Stimulated activated CD4-positive, alpha-beta T cell treated with anti-CD3 and anti-CD28 coated beads, Interleukin-4, amount 100 ng/mL, for 4 hours (primary cell): ENCODE measurements around the gene CCDC69.
A peak's percentile ranks its signal among the peaks of the same experiment; 100 is the strongest.
"Not testable (repeated sequence)": the region's sequence is repeated elsewhere in the genome, so short reads cannot be mapped to it uniquely, and the experiment has no call there.

ENCODE experiments used
- DNase-seq, 2 experiments: peaks; one replicate each; pipeline ENCODE4 v3.0.0-alpha.2; 2020

The CCDC69 gene

DNA sequence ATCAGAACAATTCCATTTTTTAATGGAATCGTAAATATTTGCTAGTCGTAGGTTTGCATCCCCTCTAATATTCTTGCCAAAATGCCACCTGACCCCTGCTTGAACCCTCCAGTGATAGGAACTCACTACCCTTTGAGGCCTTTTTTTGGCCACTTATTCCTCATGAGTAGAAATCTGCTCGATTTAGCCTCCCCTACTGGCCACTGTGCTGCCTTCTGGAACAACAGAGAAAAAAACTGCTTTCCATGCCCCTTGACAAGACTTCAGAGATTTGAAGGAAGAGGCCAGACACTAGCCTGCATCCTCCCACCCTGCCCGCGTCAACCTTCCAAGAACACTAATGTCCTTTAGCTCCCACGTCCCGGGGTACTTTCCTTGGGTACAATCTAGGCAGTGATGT lies 4.1 kb downstream of the CCDC69 start:
- no peak for DNase-seq

- DNase-seq = no peak
Observed at GRCh38 chr5:151219138-151219537, 4.8 kb downstream of the CCDC69 start.

DNA sequence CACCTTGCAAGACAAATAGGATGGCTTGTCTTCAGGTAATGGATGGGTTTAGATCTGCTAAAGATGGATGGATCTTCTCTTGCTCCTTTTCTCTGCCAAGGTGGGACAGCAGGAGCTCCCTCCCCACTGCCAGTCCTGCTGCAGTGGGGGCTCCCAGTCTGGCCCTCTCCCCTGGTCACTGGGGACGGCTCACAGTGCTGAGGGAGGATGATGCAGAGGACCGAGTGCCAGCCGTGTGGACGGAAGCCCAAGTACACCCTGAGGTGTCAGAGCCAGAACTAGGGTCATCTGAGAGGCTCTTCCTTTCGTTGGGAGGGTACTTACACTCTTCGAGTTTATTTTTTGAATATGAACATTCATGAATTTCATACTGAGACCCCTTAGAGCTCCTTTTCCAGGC lies 5.7 kb downstream of the CCDC69 start:
- no peak for DNase-seq

GRCh38 chr5:151216781-151217180 lies 7.1 kb downstream of the CCDC69 start:
- no peak for DNase-seq

DNA sequence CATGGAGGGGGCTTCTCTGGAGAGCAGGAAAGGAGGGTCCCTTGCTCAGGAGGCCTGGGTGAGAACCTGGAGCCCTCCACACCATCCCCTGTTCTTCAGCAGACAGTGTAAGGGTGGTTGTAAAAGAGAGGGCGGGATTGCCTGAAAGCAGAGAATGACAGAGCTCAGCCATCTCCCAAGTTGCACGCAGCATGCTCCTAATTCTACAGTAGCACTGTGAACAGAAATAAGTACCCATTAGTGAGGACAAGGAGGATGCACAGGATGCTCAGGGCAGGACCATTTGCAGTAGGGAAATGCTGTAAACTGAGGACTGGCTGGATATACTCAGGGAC lies 8.4 kb downstream of the CCDC69 start:
- no peak for DNase-seq

DNA sequence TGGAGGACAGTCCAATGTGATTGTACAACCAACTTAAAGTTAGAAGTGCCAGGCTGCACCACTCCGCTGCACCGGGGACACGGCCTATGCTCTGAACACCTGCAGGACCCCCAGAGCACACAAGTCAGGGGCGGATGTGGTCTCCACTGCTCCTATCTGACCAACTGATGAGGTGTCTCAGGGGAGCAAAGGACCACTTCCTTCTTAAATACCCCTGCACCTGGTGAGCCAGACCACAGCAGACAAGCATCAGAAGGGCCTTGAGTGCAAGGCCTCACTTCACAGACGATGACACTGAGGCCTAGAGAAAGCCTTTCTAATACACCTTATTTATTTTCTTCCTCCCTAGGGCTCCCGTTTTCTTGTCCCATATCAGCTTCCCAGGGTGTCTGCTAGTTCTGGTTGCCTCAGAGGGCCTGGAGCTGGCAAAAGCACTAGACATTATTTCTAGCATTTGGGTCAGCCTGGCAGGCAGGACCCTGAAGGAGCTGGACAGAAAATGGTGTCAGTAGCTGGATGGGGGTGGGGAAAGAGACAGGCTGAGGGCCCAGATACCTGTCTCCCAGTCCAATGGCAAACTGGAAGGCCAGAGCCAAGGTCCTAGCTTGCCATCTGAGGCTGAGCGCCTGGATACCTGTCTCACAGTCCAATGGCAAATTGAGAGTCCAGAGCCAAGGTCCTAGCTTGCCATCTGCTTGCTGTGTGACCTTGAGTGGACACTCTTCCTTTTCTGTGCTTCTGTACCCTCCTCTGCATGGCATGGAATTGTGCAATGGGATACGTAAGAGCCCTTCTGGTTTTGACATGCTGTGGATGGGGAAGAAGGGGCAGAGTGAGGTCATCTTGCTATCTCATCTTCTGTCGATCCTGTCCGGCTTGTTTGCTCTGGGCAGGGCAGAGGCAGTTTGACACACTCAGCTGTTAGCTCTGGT lies 9.0 kb downstream of the CCDC69 start:
- DNase-seq = no peak

GRCh38 chr5:151213803-151214613 lies 9.9 kb downstream of the CCDC69 start:
- peak; percentile 69 to 76 for DNase-seq

DNA sequence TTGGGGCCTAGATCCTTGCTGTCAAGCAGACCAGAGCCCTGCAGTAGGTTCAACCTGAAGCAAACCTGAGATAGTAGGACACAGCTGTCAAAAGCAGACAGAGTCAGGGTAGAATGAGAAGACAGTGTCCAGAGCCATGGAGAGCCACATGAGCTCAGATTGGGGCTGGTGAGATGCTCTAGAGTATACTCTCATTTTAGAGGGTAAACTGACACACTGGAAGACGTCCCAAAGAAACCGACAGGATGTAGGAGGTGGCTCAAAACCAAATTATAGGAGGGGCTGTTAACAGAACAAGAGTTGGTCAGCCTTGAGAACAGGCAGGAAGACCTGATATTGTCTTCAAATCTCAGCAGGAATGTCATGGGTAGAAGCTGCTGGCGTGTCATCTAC lies 11.5 kb downstream of the CCDC69 start:
- no peak for DNase-seq

DNA sequence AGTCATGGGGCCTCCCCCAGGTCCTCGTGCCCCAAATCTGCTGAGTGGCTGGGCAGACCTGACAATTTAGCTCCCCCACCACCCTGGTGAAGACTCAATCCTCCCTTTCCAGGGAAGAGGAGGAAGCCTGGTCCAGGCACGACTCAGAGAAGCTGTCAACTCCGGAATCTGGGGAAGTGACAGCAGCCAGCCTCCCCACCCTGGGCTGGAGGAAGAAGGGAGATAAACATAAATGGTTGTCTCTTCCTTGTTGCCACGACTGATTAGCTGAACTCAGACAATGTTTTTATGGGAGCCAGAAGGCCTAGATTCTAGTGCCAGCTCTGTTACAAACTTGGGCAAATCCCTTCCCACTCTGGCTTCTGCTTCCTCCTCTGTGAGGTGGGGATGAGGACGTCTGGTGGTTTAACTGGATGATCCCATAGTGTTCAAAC lies 15.4 kb downstream of the CCDC69 start:
- DNase-seq = no peak

DNA sequence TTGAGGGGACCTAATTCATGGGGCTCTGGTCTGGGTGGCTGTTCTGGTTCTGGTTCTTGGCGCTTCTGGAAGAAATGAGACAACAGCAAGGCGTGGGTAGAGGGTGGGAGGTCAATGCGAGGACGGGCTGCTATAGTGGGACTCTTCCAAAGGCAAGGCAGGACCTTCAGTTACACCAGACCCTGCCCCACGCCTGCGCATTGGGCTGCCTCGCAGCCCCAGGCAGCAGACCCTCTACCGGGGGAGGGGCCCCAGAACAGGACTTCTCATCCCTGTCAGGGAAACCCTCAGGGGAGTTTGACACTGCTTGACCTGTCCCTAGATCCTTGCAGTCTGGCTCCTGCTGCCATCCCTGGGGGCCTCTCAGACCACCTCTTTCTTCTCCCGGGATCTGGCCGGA lies 18.5 kb downstream of the CCDC69 start:
- DNase-seq = no peak

DNA sequence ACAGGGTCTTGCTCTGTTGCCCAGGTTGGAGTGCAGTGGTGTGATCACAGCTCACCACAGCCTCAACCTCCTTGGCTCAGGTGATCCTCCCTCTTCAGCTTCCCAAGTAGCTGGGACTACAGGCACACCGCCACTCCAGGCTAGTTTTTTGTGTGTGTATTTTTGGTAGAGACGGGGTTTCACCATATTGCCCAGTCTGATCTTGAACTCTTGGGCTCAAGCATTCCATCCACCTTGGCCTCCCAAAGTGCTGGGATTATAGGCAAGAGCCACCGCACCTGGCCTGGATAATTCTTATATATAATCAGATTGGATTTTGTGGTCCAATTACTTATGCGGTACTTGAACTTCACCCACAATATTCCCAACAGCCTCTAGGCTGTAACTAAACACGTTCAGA lies 19.8 kb downstream of the CCDC69 start:
- no peak for DNase-seq

GRCh38 chr5:151202381-151203139 lies 21.3 kb downstream of the CCDC69 start:
- DNase-seq = peak in 1 of 2 experiments; percentile 50

DNA sequence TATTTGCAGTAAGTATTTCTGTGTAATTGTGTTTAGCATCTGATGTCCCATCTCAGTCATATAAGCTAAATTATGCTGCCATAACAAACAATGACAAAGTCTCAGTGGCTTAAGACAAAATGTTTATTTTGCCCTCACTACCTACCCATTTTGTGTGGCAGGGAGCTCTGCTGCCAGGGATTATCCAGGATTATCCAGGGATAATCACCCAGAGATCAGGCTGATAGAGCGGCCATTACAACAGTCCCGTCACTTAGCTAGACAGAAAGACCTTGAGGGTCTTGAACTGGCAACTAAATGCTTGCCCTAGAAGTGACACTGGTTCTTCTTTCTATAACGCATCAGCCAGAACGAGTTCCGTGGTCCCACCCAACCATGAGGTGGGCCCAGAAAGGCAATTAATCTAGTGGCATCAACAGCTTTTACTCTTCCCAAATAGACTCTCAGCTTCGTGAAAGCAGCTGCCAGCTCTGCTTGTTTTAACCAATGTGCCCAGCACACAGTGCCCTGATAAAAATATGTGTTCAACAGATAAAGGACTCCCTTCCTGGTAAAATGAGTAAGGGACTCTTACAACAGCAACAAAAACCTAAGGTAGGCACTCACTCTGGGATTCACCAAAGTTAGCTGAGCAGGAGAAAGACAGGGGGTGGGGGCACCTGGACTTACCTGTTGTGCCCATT lies 22.8 kb downstream of the CCDC69 start:
- no peak for DNase-seq

GRCh38 chr5:151199581-151200185 lies 24.2 kb downstream of the CCDC69 start:
- no peak for DNase-seq

DNA sequence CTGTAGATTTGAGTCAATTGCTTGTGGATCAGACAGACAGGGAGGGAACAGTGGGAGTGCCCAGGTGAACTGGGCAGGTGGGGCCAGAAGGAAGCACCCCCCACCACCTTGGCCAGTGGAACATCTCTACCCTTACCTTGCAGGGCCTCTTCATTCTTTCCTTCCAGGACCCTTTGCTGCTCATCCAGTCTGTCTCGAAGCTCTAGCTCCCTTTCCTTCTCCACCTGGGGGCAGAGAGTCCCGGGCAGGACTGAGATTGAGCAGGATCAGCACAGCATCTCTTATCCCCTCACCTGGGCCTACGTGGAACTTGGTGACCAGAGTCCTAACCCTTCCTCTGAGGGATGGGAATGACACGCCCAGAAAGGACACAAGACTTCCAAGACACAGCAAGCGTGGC lies 25.0 kb downstream of the CCDC69 start:
- no peak for DNase-seq

GRCh38 chr5:151197291-151197600 lies 26.6 kb downstream of the CCDC69 start:
- DNase-seq = not testable (repeated sequence)

- DNase-seq = no peak
Observed at GRCh38 chr5:151196556-151197290, 27.2 kb downstream of the CCDC69 start.

- peak in 1 of 2 experiments; percentile 58 for DNase-seq
Observed at GRCh38 chr5:151195622-151196021, 28.3 kb downstream of the CCDC69 start.

DNA sequence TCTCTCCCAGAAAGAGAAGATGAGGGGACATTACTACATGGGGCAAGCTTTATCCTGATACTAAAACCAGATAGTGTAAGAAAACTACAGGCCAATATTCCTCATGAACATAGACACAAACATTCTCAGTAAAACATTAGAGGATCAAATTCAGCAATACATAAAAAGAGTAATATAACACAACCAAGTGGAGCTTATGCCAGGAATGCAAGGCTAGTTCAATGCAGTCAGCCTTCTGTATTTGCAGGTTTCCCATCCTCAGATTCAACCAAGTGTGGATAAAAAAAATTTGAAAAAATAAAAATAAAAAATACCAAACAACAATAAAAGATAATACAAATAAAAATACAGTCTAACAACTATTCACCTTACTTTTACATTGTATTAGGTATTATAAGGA lies 31.3 kb downstream of the CCDC69 start:
- no peak for DNase-seq

GRCh38 chr5:151191661-151192060 lies 32.2 kb downstream of the CCDC69 start:
- DNase-seq = no peak

DNA sequence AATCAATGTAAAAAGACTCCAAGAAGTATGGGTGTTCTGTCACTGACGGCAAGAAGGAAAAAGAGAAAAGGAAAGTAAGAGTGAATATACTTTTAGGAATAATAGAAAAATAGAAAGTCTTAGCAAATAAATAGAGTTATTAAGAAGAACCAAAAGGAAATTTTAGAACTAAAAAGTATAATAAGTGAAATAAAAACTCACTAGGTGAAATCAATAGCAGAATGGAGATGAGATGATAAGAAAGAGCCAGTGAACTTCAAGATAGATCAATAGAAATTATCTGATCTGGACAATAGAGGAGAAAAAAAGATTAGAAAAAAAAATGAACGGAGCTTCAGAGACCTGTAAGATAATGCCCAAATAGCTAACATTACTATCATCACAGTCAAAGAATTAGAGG lies 34.7 kb downstream of the CCDC69 start:
- DNase-seq = no peak

GRCh38 chr5:151186538-151186937 lies 37.4 kb downstream of the CCDC69 start:
- DNase-seq = no peak
